Activated T-cell treated with anti-CD3 and anti-CD28 coated beads, Interleukin-2, amount 50 U/mL, for 1 hour (primary cell): Measurements from ENCODE around the gene RNF34.

ENCODE experiments used
- DNase-seq: peaks from one replicate; pipeline ENCODE4 v3.0.0-alpha.2; 2020

RNF34 gene

GRCh38 chr12:121390856-121391255, 9.1 kb upstream of the RNF34 start:
- no peak for DNase-seq

- DNase-seq = no peak
These were observed 8.1 kb upstream of the RNF34 start for GRCh38 chr12:121391619-121392324.

DNA sequence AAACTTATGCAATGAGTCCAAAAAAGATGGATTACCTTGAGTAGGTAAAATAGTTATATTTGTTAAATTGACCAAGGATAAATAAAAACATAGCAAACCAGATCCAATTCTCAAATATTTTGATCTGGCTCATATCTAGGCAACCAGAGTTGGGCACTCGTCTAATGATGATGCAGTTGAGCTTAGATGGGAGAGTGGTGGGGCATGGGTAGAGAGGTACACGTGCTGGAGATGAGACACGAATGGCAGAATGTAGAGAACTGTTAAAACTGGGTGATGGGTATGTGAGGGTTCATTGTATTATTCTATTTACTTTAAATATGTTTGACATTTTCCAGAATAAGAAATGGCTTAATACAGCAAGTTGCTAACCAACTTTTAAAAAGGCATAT, 7.6 kb upstream of the RNF34 start:
- no peak for DNase-seq

- DNase-seq = no peak
These were observed 2.4 kb upstream of the RNF34 start for GRCh38 chr12:121397521-121397920.

DNA sequence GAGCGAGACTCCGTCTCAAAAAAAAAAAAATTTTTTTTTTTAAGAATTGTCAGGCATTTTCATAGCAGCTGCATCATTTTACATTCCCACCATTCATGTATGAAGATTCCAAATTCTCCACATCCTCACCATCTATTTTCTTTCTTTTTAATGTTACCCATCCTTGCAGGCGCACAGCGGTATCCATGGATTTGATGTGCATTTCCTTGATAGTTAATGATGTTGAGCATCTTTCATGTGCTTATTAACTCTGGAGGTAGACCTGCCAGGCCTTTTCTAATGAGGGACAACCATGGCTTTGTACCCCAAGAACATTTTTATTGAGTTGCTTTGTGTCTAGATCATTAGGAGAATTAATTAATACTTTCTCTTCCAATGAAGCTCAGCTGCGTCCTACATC, 1.6 kb upstream of the RNF34 start:
- no peak for DNase-seq

DNA sequence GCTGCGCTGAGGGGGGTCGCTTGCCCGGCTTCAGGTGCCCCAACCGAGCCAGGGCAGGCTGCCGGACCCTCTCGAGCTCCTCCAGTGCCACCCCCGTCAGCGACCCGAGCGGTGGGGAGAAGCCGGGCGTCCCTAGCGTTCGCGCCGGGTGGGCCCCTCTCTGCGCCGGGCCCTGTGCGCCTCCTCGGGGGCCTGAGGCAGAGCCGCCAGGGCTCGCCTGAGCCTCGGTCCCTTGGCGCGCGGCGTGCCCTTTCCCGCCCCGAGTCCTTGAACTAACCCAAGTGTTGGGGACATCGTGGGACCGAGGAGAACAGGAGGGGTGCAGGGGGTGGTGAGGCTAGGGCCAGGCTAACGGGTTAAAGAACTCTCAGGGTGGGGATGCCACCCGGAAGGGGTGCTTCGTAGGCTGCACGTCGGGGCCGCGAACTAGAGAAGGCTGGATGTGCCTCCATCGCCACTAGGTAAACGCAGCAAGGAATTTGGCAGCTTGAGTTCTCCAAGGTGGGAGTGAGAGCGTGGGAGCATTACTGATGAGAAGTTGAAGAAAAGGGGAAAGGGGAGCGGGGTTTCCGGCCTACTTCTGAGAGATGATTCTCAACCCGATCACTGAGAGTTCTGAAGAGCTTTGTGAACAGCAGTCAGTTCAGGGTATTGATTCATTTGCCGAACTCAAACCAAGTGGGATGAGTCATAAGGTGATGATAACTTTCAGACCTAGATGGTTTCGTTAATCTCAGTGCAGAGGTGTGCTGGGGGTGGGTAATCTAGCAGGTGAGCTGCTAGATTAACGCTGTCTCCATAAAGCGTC, 618 bp downstream of the RNF34 start:
- DNase-seq = peak; percentile 74

GRCh38 chr12:121403721-121404120, 3.8 kb downstream of the RNF34 start:
- no peak for DNase-seq

- no peak for DNase-seq
These were observed 4.8 kb downstream of the RNF34 start for GRCh38 chr12:121404734-121405133.

GRCh38 chr12:121405211-121405610, 5.3 kb downstream of the RNF34 start:
- DNase-seq = no peak

- DNase-seq = no peak
These were observed 14.0 kb downstream of the RNF34 start for GRCh38 chr12:121413917-121414316.

GRCh38 chr12:121417847-121418246, 17.9 kb downstream of the RNF34 start:
- DNase-seq = no peak

- DNase-seq = no peak
These were observed 20.2 kb downstream of the RNF34 start for GRCh38 chr12:121420109-121420508.

DNA sequence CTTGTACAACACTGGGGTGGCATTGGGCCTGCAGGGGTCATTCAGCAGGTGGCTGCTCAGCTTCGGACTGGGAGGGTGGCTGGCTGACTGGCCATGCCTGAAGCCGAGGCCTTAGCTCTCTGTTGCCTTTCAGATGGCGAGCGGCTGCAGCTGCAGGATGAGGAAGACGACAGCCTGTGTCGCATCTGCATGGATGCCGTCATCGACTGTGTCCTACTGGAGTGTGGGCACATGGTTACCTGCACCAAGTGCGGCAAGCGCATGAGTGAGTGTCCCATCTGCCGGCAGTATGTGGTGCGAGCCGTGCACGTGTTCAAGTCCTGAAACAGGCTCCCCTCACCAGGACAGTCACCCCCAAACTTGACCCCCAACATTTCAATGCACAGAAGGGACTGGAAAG, 23.3 kb downstream of the RNF34 start:
- no peak for DNase-seq

GRCh38 chr12:121423682-121424623, 24.0 kb downstream of the RNF34 start:
- DNase-seq = no peak

DNA sequence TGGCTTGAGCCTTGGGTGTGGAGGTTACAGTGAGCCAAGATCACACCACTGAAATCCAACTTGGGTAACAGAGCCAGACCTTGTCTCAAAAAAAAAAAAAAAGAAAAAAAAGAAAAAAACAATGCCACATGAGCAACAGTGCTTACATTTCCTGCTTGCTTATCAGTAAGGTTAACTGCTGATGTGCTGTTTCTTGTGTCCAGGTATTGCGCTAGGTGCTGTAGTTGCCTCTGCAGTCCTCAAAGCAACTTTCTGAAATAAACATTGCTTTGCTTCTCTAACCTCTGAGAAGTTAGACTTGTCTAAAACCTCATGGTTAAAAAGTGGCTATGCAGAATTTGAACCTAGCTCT, 24.7 kb downstream of the RNF34 start:
- DNase-seq = no peak

- no peak for DNase-seq
These were observed 27.7 kb downstream of the RNF34 start for GRCh38 chr12:121427556-121428050.

GRCh38 chr12:121428883-121429282, 29.0 kb downstream of the RNF34 start:
- no peak for DNase-seq

GRCh38 chr12:121430833-121431415, 31.0 kb downstream of the RNF34 start:
- DNase-seq = no peak

- DNase-seq = no peak
These were observed 33.0 kb downstream of the RNF34 start for GRCh38 chr12:121432740-121433480.

DNA sequence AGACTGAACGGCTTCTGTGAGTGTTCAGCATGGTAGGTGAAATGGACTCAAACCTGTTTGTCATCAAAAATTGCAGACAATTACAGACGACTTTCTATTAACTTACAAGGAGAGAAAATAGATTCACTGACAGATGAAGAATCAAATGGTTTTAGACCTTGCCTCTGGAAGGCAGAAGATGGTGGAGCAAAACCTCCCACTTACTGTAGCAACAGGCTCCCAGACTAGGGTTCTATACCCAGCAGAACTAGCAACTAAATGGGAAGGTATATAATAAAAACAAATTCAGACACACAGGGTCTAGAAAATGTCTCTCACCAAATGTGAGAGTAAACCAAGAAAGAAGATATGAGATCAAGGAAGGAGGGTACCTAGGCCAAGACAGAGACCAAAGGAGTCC, 36.8 kb downstream of the RNF34 start:
- no peak for DNase-seq

- no peak for DNase-seq
These were observed 39.0 kb downstream of the RNF34 start for GRCh38 chr12:121438905-121439304.

DNA sequence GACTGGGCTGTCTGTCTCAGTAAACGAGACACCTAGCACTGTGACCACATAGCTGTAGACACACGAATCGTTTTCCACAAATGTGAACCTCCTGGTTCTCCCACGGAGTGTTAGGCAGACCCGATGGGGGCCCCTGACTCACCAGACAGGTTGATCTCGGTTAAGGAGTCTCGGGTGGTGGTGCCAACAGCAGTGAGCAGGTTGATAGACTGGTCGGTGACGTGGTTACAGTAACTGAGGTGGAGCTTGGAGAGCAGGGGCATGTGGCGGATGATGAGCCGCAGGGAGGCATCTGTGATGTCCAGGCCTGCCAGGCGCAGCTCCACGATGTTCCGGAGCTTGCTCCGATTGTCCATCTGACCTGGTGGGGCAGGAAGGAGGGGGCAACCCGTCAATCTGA, 39.8 kb downstream of the RNF34 start:
- no peak for DNase-seq
